Epithelial cell of prostate (primary cell): ENCODE measurements around the gene PDE4A.
"Not testable (repeated sequence)": the region's sequence is repeated elsewhere in the genome, so short reads cannot be mapped to it uniquely, and the experiment has no call there.

Experiments used
- DNase-seq: peaks from one replicate; pipeline ENCODE4 v3.0.0-alpha.2; 2011; ENCODE audit warnings: low read depth, low spot score
- H3K27ac ChIP-seq: fragments of 450-650 bp; 2 replicates; pipeline ENCODE4 v1.5.1; 2017; ENCODE audit warnings: mild to moderate bottlenecking

The PDE4A gene

GRCh38 chr19:10420444-10421239, at the start of gene PDE4A:
Gene PDE4A (plus strand): TSS chr19:10420538. CDS start chr19:10420765, 227 bp downstream.
- no peak within 1 kb of the TSS for H3K27ac ChIP-seq
- DNase-seq, result no peak

- DNase-seq, result no peak
- no peak overlapping the region for H3K27ac ChIP-seq
Measured at GRCh38 chr19:10372690-10373089, 47.6 kb upstream of the PDE4A start.

GRCh38 chr19:10374931-10375330, 45.4 kb upstream of the PDE4A start:
- no peak for DNase-seq
- H3K27ac ChIP-seq, result no peak overlapping the region

GRCh38 chr19:10377140-10377640, 43.1 kb upstream of the PDE4A start:
- DNase-seq, H3K27ac ChIP-seq: not testable (repeated sequence)

GRCh38 chr19:10378124-10378523, 42.2 kb upstream of the PDE4A start:
- no peak overlapping the region for H3K27ac ChIP-seq
- no peak for DNase-seq

- H3K27ac ChIP-seq, result no peak overlapping the region
- no peak for DNase-seq
Measured at GRCh38 chr19:10379880-10380312, 40.4 kb upstream of the PDE4A start.

- DNase-seq, result peak; percentile 87
- peak within 1 kb of the TSS; percentile 28 for H3K27ac ChIP-seq
Measured at GRCh38 chr19:10380313-10381102, 39.8 kb upstream of the PDE4A start, which contains the start of gene TYK2. Gene TYK2 (minus strand): TSS chr19:10380572. CDS start chr19:10378406, 2,166 bp downstream.

- not testable (repeated sequence) for H3K27ac ChIP-seq, DNase-seq
Measured at GRCh38 chr19:10383223-10383499, 37.2 kb upstream of the PDE4A start.

GRCh38 chr19:10384580-10384979, 35.8 kb upstream of the PDE4A start:
- DNase-seq, result no peak
- no peak overlapping the region for H3K27ac ChIP-seq

- DNase-seq, result no peak
- H3K27ac ChIP-seq, result no peak overlapping the region
Measured at GRCh38 chr19:10388957-10389356, 31.4 kb upstream of the PDE4A start.

GRCh38 chr19:10389863-10390262, 30.5 kb upstream of the PDE4A start:
- no peak overlapping the region for H3K27ac ChIP-seq
- no peak for DNase-seq

- H3K27ac ChIP-seq, result no peak overlapping the region
- DNase-seq, result no peak
Measured at GRCh38 chr19:10390652-10391286, 29.6 kb upstream of the PDE4A start.

GRCh38 chr19:10392120-10392519, 28.2 kb upstream of the PDE4A start:
- H3K27ac ChIP-seq, result no peak overlapping the region
- DNase-seq, result no peak

GRCh38 chr19:10393137-10393536, 27.2 kb upstream of the PDE4A start:
- H3K27ac ChIP-seq, result no peak overlapping the region
- DNase-seq, result no peak

GRCh38 chr19:10395003-10395402, 25.3 kb upstream of the PDE4A start:
- no peak overlapping the region for H3K27ac ChIP-seq

GRCh38 chr19:10395436-10395835, 24.9 kb upstream of the PDE4A start:
- no peak overlapping the region for H3K27ac ChIP-seq
- no peak for DNase-seq

More at GRCh38 chr19:10395003-10395402, 25.3 kb upstream of the PDE4A start:
- DNase-seq, result no peak

GRCh38 chr19:10395917-10396316, 24.4 kb upstream of the PDE4A start:
- H3K27ac ChIP-seq, result no peak overlapping the region
- DNase-seq, result no peak

- H3K27ac ChIP-seq, result no peak overlapping the region
- DNase-seq, result no peak
Measured at GRCh38 chr19:10398819-10399218, 21.5 kb upstream of the PDE4A start.

GRCh38 chr19:10399340-10399739, 21.0 kb upstream of the PDE4A start:
- DNase-seq, H3K27ac ChIP-seq: not testable (repeated sequence)

GRCh38 chr19:10399878-10400277, 20.5 kb upstream of the PDE4A start:
- DNase-seq, result no peak
- no peak overlapping the region for H3K27ac ChIP-seq
